K562 (cell line): ENCODE measurements around the gene PYM1. TPM values are rescaled to one million over a fixed set of nuclear protein-coding genes. Genes with fewer than 3 reads are reported as not detected.

Experiments used
- CBFB ChIP-seq: sonication (generic); formaldehyde crosslinking; IDR thresholded peaks from 2 replicates; pipeline ENCODE4 v1.4.0; 2020; ENCODE audit warnings: mild to moderate bottlenecking, missing genetic modification reagents
- CLOCK ChIP-seq: fragments of 250-450 bp; sonication (Bioruptor Pico); IDR thresholded peaks from 2 replicates; pipeline ENCODE4 v1.4.0; 2020; ENCODE audit warnings: mild to moderate bottlenecking, moderate library complexity, borderline replicate concordance
- GTF3C2 ChIP-seq: IDR thresholded peaks from 3 replicates; pipeline ENCODE4 v1.6.1; 2011; ENCODE audit warnings: borderline replicate concordance, mild to moderate bottlenecking, moderate library complexity; ENCODE audit not compliant: insufficient read length; ENCODE audit errors: extremely low read depth
- SIRT6 ChIP-seq: IDR thresholded peaks from one replicate; pipeline ENCODE4 v1.6.1; 2012; ENCODE audit warnings: low read depth, mild to moderate bottlenecking, control low read depth, inconsistent platforms, low read length, moderate library complexity
- SNIP1 ChIP-seq: fragments of 450-650 bp; IDR thresholded peaks from 2 replicates; pipeline ENCODE4 v1.7.1; 2017; ENCODE audit warnings: low read depth, mild to moderate bottlenecking
- TAF9B ChIP-seq: fragments of 450-650 bp; IDR thresholded peaks from 2 replicates; pipeline ENCODE4 v1.6.1; 2018; ENCODE audit warnings: mild to moderate bottlenecking; ENCODE audit not compliant: partially characterized antibody
- TCF7 ChIP-seq: sonication (generic); IDR thresholded peaks from 2 replicates; pipeline ENCODE4 v1.6.1; 2016; ENCODE audit warnings: antibody characterized with exemption, borderline replicate concordance
- ZMIZ1 ChIP-seq, 2 experiments: fragments of 150-350 bp in 1 of 2; IDR thresholded peaks; 2 replicates each; pipeline ENCODE4 v1.6.1; 2012 to 2016; ENCODE audit warnings: low read depth in 2 of 2, low read length in 2 of 2, mild to moderate bottlenecking in 1 of 2, moderate library complexity in 1 of 2
- ZNF232 ChIP-seq: sonication (generic); formaldehyde crosslinking; IDR thresholded peaks from 2 replicates; pipeline ENCODE4 v1.8.0; 2022; ENCODE audit warnings: mild to moderate bottlenecking, missing genetic modification reagents
- ZNF57 ChIP-seq: fragments of 450-650 bp; formaldehyde crosslinking; IDR thresholded peaks from 2 replicates; pipeline ENCODE4 v1.4.0; 2020; ENCODE audit warnings: mild to moderate bottlenecking, moderate library complexity
- ZNF79 ChIP-seq: fragments of 250-450 bp; sonication (Bioruptor Pico); IDR thresholded peaks from 2 replicates; pipeline ENCODE4 v1.4.0; 2020; ENCODE audit warnings: low read depth, mild to moderate bottlenecking, moderate library complexity
- polyA plus RNA-seq, 8 experiments: library from polyadenylated mRNA; depleted of rRNA in 4 of 8; stranded (reverse) in 5 of 8; unstranded in 3 of 8; fragments of >200 nt; fragmentation: Nextera tagmentation in 2 of 8; fragmentation: Illumina TruSeq in 1 of 8; extraction: Ambion mirVana in 2 of 8; extraction: Trizol in 1 of 8; gene quantifications; 2 replicates each; pipeline versions ENCODE4 v1.2.1 to v1.2.3, GENCODE V29; 2011 to 2014; ENCODE audit warnings: inconsistent platforms in 1 of 8, missing spikeins in 1 of 8
- total RNA-seq, 7 experiments: library from RNA; depleted of rRNA in 6 of 7; stranded (reverse); fragments of >200 nt in 6 of 7; fragmentation: Illumina TruSeq in 2 of 7; extraction: Trizol in 2 of 7; gene quantifications; 2 replicates each; pipeline versions ENCODE4 v1.2.1 to v1.2.3, GENCODE V29; 2011 to 2021; ENCODE audit warnings: low replicate concordance in 1 of 7
- TF ChIP-seq, protein P1 (sequence below): fragments of 250-450 bp; sonication (Bioruptor Pico); IDR thresholded peaks from 2 replicates; pipeline ENCODE4 v1.8.0; 2021; ENCODE audit warnings: moderate library complexity, mild to moderate bottlenecking, inconsistent platforms
- TF ChIP-seq, protein P2 (sequence below): sonication (generic); formaldehyde crosslinking; IDR thresholded peaks from 2 replicates; pipeline ENCODE4 v1.5.0; 2020; ENCODE audit warnings: missing genetic modification reagents

Gene PYM1
- total and polyA plus RNA-seq, 9 of the 15 experiments (the other 6 are each of a cell fraction or from before 2014, with no cell fraction given), result 29.0 to 51.3 (median 34.1) TPM

DNA sequence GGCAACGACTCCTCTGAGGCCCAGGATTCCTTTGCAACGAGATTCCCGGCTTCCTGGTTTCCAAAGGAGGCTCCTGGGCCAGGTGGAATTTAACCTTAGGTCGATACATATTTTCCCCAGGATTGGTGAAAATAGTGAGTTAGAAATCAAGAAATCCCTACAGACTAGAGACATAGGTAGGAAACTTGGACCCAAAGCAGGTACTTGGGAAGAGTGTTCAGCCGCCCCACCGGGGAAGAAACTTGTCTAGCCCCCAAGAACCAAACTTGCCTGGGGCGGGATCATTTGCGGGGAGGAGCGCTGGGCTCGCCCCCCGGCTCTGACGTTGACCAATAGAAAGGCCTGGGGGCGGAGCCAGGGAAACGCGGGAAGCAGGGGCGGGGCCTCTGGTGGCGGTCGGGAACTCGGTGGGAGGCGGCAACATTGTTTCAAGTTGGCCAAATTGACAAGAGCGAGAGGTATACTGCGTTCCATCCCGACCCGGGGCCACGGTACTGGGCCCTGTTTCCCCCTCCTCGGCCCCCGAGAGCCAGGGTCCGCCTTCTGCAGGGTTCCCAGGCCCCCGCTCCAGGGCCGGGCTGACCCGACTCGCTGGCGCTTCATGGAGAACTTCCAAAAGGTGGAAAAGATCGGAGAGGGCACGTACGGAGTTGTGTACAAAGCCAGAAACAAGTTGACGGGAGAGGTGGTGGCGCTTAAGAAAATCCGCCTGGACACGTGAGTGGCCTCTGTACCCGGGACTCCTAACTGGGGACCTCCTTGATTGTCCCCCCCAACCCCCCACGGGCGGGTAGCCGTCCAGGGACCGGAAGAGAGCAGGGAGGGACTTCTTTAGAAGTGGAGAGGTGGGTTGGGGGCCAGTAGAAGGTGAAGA lies 39.0 kb upstream of the PYM1 start, which contains the start of gene CDK2 (continued):
- TF ChIP-seq, protein P1, sequence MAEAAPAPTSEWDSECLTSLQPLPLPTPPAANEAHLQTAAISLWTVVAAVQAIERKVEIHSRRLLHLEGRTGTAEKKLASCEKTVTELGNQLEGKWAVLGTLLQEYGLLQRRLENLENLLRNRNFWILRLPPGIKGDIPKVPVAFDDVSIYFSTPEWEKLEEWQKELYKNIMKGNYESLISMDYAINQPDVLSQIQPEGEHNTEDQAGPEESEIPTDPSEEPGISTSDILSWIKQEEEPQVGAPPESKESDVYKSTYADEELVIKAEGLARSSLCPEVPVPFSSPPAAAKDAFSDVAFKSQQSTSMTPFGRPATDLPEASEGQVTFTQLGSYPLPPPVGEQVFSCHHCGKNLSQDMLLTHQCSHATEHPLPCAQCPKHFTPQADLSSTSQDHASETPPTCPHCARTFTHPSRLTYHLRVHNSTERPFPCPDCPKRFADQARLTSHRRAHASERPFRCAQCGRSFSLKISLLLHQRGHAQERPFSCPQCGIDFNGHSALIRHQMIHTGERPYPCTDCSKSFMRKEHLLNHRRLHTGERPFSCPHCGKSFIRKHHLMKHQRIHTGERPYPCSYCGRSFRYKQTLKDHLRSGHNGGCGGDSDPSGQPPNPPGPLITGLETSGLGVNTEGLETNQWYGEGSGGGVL (CRISPR knock-in tag), result no peak
- no peak for TF ChIP-seq CBFB (CRISPR knock-in tag)
- TF ChIP-seq GTF3C2, result no peak
- TF ChIP-seq, protein P2, sequence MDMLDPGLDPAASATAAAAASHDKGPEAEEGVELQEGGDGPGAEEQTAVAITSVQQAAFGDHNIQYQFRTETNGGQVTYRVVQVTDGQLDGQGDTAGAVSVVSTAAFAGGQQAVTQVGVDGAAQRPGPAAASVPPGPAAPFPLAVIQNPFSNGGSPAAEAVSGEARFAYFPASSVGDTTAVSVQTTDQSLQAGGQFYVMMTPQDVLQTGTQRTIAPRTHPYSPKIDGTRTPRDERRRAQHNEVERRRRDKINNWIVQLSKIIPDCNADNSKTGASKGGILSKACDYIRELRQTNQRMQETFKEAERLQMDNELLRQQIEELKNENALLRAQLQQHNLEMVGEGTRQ (CRISPR knock-in tag), result peak; percentile 20; the same call in 1 of the 2 replicates
- no peak for TF ChIP-seq CLOCK (CRISPR knock-in tag)
- no peak for TF ChIP-seq SIRT6
- no peak; the same call in 1 of the 2 replicates for TF ChIP-seq TCF7
- no peak for TF ChIP-seq ZNF57 (CRISPR knock-in tag)
- TF ChIP-seq TAF9B, result no peak
- no peak for TF ChIP-seq SNIP1
- no peak for TF ChIP-seq ZNF232 (CRISPR knock-in tag)
- TF ChIP-seq ZMIZ1 (IDR thresholded peaks at IDR 0.05; ENCODE audit: low read depth in 2 of 2, low read length in 2 of 2), result no peak; a peak in 1 of 4 replicates
- no peak for TF ChIP-seq ZNF79 (CRISPR knock-in tag)
